Measurements from ENCODE around the gene NEU2.
"Not testable (repeated sequence)": the region's sequence is repeated elsewhere in the genome, so short reads cannot be mapped to it uniquely, and the experiment has no call there.

The NEU2 gene

DNA sequence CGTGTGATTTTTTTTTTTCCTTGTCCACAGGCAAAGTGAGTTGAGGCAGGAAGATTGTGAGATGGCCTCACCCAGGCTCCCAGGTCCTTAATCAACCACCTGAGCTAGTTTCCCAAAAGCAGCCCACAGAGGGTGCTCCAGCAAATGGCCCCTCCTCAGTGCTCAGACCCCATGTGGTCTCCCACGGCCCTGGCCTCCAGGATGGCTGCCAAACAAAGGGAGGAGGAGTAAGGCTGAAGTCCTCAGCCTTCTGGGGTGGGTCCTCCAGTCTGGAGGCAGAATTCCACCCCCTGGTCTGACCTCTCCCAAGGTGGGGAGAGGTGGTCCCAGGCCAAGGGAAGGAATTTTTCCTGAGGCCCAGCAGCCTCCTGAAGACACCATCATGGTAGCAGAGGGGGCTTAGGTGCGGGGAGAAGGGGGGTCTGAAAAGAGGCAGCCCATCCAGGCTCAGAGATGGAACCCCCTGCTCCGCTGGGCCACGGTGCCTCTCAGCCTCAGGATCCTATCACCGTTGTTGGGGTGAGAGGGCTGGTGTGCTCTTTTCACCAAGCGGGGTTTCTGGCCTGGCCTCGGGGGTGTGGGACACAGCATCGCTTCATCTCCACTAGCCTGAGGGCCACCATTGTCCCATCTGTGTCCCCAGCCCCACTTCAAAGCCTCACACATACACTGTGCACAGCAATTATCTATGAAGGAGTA lies 21.8 kb upstream of the NEU2 start:
- DNase-seq = no peak

DNA sequence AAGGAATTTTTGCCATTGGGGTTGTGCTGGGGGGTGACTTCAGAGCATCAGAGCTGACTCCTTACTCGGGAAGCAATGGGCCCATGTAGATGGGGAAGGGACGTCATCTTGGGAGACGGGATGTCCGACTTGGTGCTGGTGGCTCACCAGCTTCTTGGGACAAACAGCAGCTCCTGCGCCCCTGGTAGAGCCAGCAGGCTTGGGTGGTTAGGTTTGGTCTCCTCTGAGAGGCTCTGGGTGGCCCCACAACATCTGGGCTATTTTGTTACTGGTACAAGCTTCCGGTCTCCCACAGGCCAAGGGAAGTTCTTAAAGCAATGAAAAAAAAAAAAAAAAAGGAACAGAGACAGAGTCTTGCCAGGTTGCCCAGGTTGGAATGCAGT lies 21.2 kb upstream of the NEU2 start:
- DNase-seq = no peak

DNA sequence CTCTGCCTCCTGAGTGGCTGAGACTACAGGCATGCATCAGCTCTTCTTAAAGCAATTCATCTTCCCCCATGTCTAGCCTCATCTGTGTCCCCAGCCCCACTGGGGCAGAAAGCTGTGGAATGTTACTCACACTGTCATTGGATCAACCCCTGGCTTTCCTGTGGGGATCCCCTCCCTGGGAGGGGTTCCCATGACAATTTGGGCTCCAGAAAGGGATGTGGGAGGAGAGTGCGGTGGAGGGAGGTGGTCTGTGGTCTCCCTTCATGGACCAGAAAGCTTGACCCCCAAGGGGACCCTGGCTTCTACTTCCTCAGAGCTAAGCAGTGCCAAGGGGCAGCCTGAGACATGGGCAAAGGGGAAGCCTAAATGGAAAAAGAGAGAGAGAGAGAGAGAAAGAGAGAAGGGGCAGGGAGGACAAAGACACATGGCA lies 20.8 kb upstream of the NEU2 start:
- no peak for DNase-seq

DNA sequence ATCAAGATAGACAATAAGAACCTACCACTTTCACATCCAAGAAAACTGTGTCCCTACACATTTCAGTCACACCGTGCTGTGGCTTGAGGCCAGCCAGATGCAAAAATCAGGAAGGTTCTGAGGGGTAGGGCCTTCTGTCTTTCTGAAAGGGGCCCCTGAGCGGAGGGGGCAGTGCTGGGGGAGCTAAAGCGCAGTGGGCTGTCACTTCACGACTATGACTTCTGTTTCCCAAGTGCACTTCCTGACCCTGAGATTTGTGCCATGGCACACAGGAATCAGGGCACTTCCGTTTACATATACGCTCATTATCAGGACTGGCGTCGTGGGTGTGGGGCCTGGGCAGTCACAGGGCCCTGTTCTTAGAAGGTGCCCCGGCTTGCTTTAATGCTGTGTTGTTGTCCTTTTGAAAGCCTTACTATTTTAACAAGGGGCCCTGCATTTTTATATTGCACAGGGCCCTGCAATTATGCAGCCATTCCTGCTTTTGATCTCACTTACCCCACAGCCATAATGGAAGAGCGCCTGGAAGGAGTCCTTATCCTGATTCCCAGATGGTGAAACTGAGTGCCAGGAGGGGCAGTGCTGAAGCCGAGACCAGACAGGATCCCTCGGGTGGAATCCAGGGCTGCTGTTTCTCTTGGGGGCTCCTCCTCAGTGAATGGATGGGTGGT lies 20.0 kb upstream of the NEU2 start:
- DNase-seq = peak; percentile 30

DNA sequence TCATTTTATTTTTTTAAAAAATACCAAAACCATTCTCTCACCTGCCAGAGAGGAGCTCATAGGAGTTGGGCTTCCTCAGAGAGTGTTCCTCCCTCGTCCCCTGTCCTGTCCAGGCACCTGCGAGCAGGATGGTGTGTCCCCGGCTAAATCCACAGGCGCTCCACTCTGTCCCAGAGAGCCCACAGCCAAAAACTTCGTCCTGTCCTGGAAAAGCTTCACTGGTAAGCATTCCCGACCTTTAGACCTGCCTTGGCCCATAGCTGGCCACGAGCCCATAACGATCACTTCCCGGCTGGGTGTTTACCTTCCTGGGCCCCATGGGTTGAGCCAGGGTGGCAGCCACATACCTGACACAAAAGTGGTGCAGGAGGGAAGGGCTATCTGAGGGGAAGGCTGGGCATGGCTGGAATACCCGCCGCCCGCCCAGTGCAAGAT lies 19.4 kb upstream of the NEU2 start, which contains the start of gene NGEF:
NGEF (minus strand) TSS at position 230 of the 435 bp plus-strand sequence. CDS start 38,366 bp downstream, outside the sequence.
- no peak for DNase-seq

DNA sequence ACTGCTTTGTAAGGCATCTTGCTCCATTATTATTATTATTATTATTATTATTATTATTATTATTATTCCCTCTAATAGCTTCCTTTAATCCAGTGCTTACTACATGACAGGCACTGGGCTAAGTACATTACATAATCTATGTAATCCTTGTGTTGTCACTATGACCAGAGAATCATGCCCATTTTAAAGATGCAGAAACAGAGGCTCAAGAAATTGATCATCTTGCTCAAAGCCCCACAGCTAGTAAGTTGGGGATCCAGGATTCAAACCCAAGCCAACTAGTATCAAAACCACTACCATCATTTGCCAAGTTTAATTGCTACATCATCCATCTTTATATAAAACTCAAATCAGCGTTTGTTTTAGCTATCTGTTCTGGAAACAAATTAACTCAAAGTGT lies 18.8 kb upstream of the NEU2 start:
- no peak for DNase-seq

DNA sequence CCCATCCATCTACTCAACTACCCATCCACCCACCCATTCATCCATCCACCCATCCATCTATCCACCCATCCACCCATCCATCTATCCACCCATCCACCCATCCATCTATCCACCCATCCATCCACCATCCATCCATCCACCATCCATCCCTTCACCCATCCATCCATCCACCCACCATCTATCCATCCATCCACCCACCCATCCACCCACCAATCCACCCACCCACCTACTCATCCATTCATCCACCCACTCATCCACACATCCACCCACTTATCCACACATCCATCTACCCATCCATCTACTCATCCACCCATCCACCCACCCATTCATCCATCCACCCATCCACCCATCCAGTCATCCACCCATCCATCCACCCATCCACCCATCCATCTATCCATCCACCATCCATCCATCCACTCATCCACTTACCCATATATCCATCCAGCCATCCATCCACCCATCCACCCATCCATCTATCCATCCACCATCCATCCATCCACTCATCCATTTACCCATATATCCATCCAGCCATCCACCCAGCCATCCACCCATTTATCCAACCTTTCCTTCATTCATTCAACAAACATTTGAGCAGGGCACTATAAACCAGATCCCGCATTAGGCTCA lies 17.3 kb upstream of the NEU2 start:
- no peak for DNase-seq

DNA sequence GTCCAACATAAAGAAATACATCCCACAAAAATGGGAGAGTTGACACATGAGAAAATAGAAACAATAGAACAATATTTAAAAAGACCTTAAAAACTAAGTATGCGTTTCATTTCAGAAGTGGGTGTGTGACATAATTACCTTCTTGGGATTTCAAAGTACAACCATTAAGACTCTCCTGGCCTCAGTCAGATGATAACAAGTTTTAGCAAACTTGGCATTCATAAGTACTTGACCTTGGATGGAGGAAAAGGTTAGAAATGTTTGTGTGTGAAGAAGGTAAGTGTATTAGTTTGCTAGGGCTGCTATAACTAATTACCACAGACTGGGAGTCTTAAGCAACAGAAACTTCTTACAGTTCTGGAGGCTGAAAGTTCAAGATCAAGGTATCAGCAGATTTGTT lies 14.5 kb upstream of the NEU2 start:
- no peak for DNase-seq

DNA sequence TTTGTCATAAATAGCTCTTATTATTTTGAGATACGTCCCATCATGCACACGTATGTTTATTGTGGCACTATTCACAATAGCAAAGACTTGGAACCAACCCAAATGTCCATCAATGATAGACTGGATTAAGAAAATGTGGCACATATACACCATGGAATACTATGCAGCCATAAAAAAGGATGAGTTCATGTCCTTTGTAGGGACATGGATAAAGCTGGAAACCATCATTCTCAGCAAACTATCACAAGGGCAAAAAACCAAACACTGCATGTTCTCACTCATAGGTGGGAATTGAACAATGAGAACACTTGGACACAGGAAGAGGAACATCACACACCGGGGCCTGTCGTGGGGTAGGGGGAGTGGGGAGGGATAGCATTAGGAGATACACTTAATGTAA lies 12.9 kb upstream of the NEU2 start:
- not testable (repeated sequence) for DNase-seq

DNA sequence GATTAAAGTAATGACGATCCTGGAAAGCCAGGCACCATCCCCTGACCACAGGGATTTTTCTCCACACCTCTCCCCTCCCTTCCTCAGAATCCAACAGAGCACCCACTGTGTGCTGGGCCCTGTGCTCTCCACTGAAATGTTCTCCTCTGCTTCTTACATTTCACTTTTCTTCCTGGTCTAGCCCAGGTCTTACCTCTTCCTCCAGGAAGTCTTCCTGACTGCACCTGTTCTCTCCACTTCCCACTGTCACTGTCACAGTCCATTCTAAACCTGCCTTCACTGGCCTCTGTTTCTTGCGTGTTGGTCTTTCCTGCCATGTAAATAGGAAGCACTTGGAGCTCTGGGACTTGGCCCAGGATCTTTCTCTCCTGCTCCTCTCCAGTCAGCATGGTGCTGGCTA lies 12.0 kb upstream of the NEU2 start:
- DNase-seq = no peak

DNA sequence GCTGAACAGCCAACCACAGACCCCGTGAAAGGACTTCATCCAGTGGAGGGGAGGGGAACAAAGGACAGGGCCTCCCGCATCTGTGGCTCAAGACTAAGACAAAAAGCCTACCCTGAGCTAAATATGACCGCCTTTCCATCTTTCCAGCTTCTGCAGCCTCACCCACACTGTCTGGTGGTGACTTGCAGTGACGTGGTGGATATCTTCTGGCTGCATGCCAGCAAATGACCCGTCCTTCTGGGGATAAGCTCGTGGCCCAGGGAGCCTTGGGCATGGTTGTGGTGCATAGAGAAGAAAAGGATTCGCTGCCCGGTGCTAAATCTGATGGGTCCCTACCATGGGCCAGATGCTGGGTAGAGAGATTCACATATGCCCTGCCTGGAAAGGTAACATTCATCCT lies 10.7 kb upstream of the NEU2 start:
- DNase-seq = no peak

DNA sequence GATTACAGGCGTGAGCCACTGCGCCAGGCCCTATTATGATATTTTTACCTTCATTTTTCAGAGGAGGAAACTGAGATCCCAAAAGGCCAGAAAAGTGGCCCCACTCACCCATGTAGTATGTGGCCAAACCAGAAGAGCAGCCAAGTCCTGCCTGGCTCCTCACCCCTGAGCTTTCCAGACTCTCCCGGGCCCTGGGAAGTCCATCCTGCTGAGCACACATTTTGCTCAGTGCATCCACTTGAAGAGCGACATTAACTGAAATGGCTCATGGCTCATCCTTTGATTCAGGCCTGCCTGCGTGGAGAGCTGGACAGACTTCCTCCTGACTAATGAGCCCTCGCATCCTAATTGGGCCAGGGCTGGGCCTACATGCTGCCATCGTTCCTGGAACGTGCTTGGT lies 9.9 kb upstream of the NEU2 start:
- no peak for DNase-seq

DNA sequence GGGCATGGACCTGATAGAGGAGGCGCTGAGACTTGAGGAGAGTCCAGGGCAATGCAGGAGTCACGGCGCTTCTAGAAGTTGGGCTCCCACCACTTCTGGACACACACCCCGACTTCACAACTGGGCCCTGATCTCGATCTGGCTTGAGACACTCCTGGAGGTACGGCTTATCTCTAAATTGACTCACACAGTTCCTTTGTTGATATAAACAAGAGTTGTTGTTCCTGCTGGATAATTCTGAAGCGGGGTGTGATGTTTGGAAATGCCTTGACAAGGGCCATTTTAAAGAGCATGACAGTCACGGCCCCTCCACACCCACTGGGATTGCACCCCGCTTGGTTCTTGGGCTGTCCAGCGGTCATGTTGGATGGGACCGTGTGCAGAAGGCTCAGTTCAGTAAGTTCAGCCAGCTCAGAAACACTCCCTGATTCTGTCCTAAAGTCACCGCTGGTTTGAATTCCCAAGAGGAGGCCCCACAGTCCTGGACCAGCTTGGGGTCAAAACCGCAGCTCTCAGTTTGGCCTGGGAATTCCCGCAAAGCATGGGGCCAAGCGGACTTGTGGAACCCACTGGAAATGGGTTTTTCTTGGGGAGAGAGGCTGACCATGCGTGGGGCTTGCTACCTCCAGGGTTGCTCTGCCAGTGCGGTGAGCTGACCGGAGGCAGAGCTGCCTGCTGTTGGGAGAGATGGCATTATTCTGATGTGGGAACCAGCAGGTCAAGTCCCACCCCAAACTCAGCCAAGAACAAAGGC lies 9.3 kb upstream of the NEU2 start:
- DNase-seq = no peak

DNA sequence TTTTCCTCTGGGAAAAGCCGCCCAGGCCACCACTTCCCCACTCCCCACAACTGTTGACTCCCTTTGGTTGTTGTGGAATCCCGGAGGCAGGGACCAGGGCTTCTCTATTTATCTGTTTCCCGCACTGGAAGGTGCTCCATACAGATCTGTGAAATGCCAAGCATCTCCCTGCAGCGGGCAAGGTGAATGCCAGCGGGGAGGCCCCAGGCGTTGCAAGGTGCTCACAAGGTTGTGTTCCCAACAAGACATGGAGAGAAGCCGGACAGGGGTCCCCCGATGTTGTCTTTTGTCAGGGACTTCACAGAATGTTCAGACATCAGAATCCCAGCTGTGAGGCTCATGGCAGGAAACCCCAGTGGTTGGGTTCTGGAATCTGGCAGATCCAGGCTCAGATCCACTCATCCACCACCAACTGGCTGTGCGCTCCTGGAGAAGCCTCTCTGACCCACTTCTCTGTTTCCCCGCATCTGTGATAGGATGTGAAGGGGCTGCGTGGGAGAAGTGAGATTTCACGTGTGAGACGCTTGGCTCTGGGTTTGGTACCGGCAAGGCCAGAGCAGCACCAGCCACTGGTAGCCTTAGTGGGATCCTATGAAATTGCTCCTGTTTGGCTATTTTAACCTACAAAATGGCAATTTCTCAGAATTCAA lies 8.6 kb upstream of the NEU2 start:
- DNase-seq = no peak

DNA sequence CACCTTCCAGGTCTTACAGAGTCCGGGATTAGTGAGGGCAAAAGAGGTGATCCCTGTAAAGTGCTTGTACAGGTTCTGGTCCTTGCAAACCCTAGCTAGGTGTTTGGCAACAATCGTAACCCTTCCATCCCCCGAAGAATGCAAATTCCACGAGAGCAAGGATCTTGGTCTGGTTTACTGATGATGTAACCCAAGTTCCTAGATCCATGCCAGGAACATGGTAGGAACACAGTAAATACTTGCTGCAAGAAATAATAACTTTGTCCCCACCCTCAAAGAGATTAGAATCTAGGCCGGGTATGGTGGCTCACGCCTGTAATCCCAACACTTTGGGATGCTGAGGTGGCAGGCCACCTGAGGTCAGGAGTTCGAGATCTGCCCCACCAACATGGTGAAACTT lies 6.8 kb upstream of the NEU2 start:
- DNase-seq = no peak

DNA sequence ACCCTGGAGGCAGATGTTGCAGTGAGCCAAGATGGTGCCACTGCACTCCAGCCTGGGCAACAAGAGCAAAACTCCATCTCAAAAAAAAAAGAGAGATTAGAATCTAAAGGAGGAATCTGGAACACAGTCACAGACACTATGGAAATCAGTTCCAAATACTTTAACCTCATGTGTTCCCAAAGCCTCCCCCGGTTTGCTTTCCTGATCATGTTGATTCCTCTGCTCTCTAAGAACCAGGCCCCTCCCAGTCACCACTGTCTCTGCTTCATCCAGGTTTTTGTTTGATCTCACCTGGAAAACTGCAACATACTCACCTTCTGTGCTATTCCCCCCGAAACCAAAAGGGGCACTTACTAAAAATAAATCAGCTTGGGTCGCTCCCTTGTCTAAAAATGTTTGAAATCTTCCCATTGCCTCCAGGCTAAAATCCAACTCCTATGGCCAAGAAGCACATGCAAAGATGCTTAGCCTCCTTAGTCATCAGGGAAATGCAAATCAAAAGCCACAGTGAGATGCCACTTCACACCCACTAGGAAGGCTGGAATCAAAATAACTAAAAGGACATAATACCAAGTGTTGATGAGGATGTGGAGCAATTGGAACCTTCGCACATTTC lies 6.2 kb upstream of the NEU2 start:
- DNase-seq = no peak

DNA sequence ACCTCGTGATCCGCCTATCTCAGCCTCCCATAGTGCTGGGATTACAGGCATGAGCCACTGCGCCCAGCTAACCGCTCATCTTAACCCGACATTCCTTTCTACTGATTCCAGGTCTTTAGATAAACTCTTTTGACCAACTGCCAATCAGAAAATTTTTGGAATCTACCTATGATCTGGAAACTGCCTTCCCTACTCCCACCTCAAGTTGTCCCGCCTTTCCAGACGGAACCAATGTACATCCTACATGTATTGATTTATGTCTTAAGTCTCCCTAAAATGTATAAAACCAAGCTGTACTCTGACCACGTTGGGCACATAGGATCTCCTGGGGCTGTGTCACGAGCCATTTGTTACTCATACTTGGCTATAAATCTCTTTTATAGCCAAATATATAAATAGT lies 3.2 kb upstream of the NEU2 start:
- no peak for DNase-seq

DNA sequence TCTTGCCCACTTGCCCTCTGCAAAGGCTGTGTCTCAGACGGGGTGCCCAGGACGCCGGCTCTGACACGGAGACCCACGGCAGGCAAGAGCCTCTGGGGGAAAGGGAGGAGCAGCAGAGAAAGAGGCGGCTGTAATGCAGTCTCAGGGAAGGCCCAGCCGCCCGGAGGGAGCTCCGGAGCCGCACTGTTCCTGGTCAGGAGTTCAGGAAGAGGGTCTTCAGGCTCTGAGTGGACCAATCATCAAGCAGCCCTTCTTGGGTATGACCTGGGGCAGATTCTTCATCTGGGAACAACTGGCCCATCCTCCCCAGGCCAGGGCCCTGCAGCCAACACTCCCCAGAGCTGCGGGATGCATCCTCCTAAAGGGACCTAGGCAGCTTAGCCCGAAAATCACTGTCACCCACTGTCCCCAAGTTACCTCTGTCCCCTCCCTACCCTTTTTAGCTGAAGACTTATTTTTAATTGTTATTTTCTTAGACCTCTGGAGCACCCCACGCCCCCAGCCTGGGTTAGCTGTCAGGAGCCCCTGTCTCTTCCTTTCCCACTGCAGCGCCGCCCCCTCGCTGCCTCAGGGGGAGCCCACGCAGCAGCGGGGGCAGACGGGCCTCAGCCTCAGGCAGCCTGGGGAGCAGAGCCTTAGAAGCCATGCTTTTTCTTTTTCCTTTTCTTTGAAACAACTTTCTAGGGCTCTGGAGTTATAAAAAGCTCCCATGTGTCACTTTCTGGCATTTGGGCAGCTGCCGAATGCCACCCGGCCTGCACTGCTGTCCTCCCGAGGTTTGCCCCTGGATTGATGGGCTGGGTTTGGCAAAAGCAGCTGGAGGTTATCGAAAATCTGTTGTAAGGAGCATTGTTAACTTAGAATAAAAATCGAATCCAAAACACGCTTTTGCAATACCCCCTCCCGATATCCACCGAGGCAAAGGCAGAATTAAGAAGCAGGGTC lies 644 bp upstream of the NEU2 start:
- DNase-seq = no peak

DNA sequence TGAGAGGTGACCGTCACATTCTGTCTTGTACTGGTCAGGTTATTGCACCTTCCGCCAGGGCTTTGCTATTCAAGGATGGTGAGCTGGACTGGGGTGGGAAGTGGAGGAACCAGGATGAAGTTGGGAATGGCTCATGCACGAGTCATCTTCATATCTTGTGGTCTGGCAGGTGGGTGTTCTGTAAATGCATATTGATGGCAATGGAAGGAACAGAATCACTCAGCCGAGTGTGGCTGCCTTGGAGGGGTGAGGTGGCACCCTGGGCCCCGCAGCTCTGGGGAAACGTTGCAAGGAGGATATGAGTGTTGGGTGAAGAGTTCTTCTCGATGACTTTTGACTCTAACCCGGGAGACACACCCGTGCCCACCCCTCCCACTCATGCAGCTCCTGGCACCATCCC lies 1.2 kb downstream of the NEU2 start:
- DNase-seq = no peak

DNA sequence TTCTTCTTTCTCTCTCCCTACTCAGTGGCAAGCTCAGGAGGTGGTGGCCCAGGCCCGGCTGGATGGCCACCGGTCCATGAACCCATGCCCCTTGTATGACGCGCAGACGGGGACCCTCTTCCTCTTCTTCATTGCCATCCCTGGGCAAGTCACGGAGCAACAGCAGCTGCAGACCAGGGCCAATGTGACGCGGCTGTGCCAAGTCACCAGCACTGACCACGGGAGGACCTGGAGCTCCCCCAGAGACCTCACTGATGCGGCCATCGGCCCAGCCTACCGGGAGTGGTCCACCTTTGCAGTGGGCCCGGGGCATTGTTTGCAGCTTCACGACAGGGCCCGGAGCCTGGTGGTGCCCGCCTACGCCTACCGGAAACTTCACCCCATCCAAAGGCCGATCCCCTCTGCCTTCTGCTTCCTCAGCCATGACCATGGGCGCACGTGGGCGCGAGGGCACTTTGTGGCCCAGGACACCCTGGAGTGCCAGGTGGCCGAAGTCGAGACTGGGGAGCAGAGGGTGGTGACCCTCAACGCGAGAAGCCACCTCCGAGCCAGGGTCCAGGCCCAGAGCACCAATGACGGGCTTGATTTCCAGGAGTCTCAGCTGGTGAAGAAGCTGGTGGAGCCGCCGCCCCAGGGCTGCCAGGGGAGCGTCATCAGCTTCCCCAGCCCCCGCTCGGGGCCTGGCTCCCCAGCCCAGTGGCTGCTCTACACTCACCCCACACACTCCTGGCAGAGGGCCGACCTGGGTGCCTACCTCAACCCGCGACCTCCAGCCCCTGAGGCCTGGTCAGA lies 1.8 kb downstream of the NEU2 start:
- DNase-seq = no peak
